CD4-positive, alpha-beta T cell (primary cell): ENCODE data around the gene AFAP1. TPM values are rescaled to one million over a fixed set of nuclear protein-coding genes. Genes with fewer than 3 reads are reported as not detected.

Source experiments
- ATAC-seq: fragments of 200-7000 bp; cut with Tn5 transposase; one replicate; pipeline ENCODE4 v1.10.0; 2022; ENCODE audit warnings: mild to moderate bottlenecking; ENCODE audit not compliant: poor library complexity
- CTCF ChIA-PET: fragments of 350-600 bp; sonication (Branson Sonifier 250); formaldehyde crosslinking; loops from one replicate; lab custom pipeline; 2021; ENCODE audit warnings: antibody characterized with exemption, inconsistent platforms; lab: Charles Lee
- POLR2A ChIA-PET: fragments of 350-600 bp; sonication (Branson Sonifier 250); formaldehyde crosslinking; loops from one replicate; lab custom pipeline; 2021; ENCODE audit warnings: antibody characterized with exemption, inconsistent platforms; lab: Charles Lee
- DNase-seq, 14 experiments: peaks; one replicate each; pipeline ENCODE4 v3.0.0-alpha.2; 2013 to 2020; ENCODE audit warnings: mixed read lengths in 2 of 14
- H3K27ac ChIP-seq, 2 donors: one replicate each; pipeline versions ENCODE4 v1.5.1 to v1.7.0; 2013; ENCODE audit warnings: low read length in 2 of 2, low read depth in 1 of 2, mild to moderate bottlenecking in 1 of 2
- H3K27me3 ChIP-seq, 2 experiments: 1 replicate in 1 of 2; 2 replicates in 1 of 2; pipeline versions ENCODE4 v1.6.1 to v1.7.0; 2013; ENCODE audit warnings: low read length in 2 of 2, control low read depth in 1 of 2, mild to moderate bottlenecking in 1 of 2, moderate library complexity in 1 of 2; ENCODE audit not compliant: insufficient read depth in 2 of 2, control insufficient read depth in 1 of 2
- H3K36me3 ChIP-seq: one replicate; pipeline ENCODE4 v1.6.1; 2013; ENCODE audit warnings: low read length, control low read depth; ENCODE audit not compliant: insufficient read depth
- H3K4me1 ChIP-seq: one replicate; pipeline ENCODE4 v1.6.1; 2013; ENCODE audit warnings: low read length, control low read depth; ENCODE audit not compliant: insufficient read depth
- H3K4me3 ChIP-seq: one replicate; pipeline ENCODE4 v1.5.1; 2013; ENCODE audit warnings: mild to moderate bottlenecking, low read length, moderate library complexity
- H3K9me3 ChIP-seq, 2 experiments: 1 replicate in 1 of 2; 2 replicates in 1 of 2; pipeline versions ENCODE4 v1.6.1 to v1.7.0; 2013; ENCODE audit warnings: low read length in 2 of 2, mild to moderate bottlenecking in 2 of 2, control low read depth in 1 of 2, moderate library complexity in 1 of 2; ENCODE audit not compliant: control insufficient read depth in 1 of 2, insufficient read depth in 1 of 2
- H3K27ac Mint-ChIP-seq: one replicate; pipeline ENCODE4 v1.8.0; 2020; ENCODE audit warnings: mixed read lengths
- H3K27me3 Mint-ChIP-seq: one replicate; pipeline ENCODE4 v1.8.0; 2021; ENCODE audit warnings: mixed read lengths
- H3K36me3 Mint-ChIP-seq: one replicate; pipeline ENCODE4 v1.8.0; 2021; ENCODE audit warnings: low read depth, mixed read lengths
- H3K4me1 Mint-ChIP-seq: one replicate; pipeline ENCODE4 v1.8.0; 2021; ENCODE audit warnings: low read depth, mixed read lengths
- H3K4me3 Mint-ChIP-seq: one replicate; pipeline ENCODE4 v1.8.0; 2020; ENCODE audit warnings: mild to moderate bottlenecking, mixed read lengths
- H3K9me3 Mint-ChIP-seq: one replicate; pipeline ENCODE4 v1.8.0; 2020; ENCODE audit warnings: mixed read lengths
- CTCF ChIP-seq: fragments of 200-600 bp; IDR thresholded peaks from one replicate; pipeline ENCODE4 v1.8.0; 2022; ENCODE audit warnings: antibody characterized with exemption, mild to moderate bottlenecking
- intact Hi-C, 2 experiments: fragments of 100-400 bp; cut with DNase I in 1 of 2; cut with micrococcal nuclease in 1 of 2; formaldehyde crosslinking; loops; one replicate each; pipeline versions ENCODE4 v1.15.1 to v1.9.0; 2023 to 2025; cut with DNase I, micrococcal nuclease
- total RNA-seq, 174 experiments: library from RNA in 2 of 174; stranded (reverse) in 2 of 174; gene quantifications; one replicate each; pipeline ENCODE4 v1.2.3 and lab custom pipeline; 2021 to 2026

Gene AFAP1
- total RNA-seq, 2 experiments from 2014 or later: 9.8 to 10.9 TPM

GRCh38 chr4:7733201-7733600 lies 206.5 kb downstream of the AFAP1 start:
- no peak for TF ChIP-seq CTCF
- H3K36me3 Mint-ChIP-seq: no peaks in the 10 kb centered on the region
- H3K36me3 ChIP-seq: no peaks in the 10 kb centered on the region
- no peaks in the 10 kb centered on the region for H3K9me3 Mint-ChIP-seq
- POLR2A ChIA-PET: no interaction called here
- H3K4me1 ChIP-seq: no peaks in the 10 kb centered on the region
- H3K27ac Mint-ChIP-seq: no peak overlapping the region
- no peaks in the 10 kb centered on the region for H3K27me3 ChIP-seq
- H3K9me3 ChIP-seq: peaks cover 0 to 21% of the 10 kb centered on the region in 2 experiments
- no peak for ATAC-seq
- no peaks in the 10 kb centered on the region for H3K4me1 Mint-ChIP-seq
- intact Hi-C loops: no loop called here
- H3K27me3 Mint-ChIP-seq: no peaks in the 10 kb centered on the region
- no peak overlapping the region for H3K27ac ChIP-seq
- CTCF ChIA-PET: no interaction called here
- H3K4me3 ChIP-seq: no peak overlapping the region
- DNase-seq: no peak
- H3K4me3 Mint-ChIP-seq: no peak overlapping the region

GRCh38 chr4:7732263-7732662 lies 207.4 kb downstream of the AFAP1 start:
- no peak for DNase-seq
- no peaks in the 10 kb centered on the region for H3K36me3 ChIP-seq
- Mint-ChIP-seq H3K27me3 (no peaks in the 10 kb centered on the region), H3K4me1 (no peaks in the 10 kb centered on the region), H3K27ac (no peak overlapping the region), H3K4me3 (no peak overlapping the region), H3K9me3 (no peaks in the 10 kb centered on the region), H3K36me3 (no peaks in the 10 kb centered on the region)
- POLR2A ChIA-PET: no interaction called here
- ATAC-seq: no peak
- H3K27me3 ChIP-seq: no peaks in the 10 kb centered on the region
- peaks cover 0 to 14% of the 10 kb centered on the region in 2 experiments for H3K9me3 ChIP-seq
- H3K27ac ChIP-seq: no peak overlapping the region
- no peaks in the 10 kb centered on the region for H3K4me1 ChIP-seq
- CTCF ChIA-PET: no interaction called here
- no peak for TF ChIP-seq CTCF
- H3K4me3 ChIP-seq: no peak overlapping the region
- intact Hi-C loops: no loop called here

DNA sequence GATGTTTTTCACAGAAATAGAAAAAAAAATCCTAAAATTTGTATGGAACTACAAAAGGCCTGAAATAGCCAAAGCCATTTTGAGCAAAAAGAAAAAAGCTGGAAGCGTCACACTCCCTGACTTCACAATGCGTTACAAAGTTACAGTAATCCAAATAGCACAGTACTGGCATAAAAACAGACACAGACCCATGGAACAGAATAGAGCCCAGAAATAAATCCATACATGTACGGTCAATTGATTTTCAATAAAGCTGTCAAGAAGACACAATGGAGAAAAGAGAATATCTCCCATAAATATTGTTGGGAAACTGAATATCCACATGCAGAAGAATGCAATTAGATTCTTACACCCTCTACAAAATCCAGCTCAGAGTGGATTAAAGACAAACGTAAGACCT lies 208.2 kb downstream of the AFAP1 start:
- H3K36me3 ChIP-seq: no peaks in the 10 kb centered on the region
- no peak overlapping the region for H3K27ac ChIP-seq
- H3K36me3 Mint-ChIP-seq: no peaks in the 10 kb centered on the region
- no peak for DNase-seq
- H3K4me3 ChIP-seq: no peak overlapping the region
- no peak for ATAC-seq
- no peak overlapping the region for H3K4me3 Mint-ChIP-seq
- ChIA-PET POLR2A (no interaction called here), CTCF (no interaction called here)
- H3K9me3 ChIP-seq: peaks cover 0 to 13% of the 10 kb centered on the region in 2 experiments
- H3K27me3 Mint-ChIP-seq: no peaks in the 10 kb centered on the region
- intact Hi-C loops: no loop called here
- H3K27me3 ChIP-seq: no peaks in the 10 kb centered on the region
- no peaks in the 10 kb centered on the region for H3K9me3 Mint-ChIP-seq
- no peak overlapping the region for H3K27ac Mint-ChIP-seq
- TF ChIP-seq CTCF: no peak
- no peaks in the 10 kb centered on the region for H3K4me1 Mint-ChIP-seq
- H3K4me1 ChIP-seq: no peaks in the 10 kb centered on the region
